Lower leg skin (tissue), 3 donors: ENCODE data around the gene PKD2.

Experiments
- CTCF ChIP-seq, 3 donors: fragments of 450-650 bp; IDR thresholded peaks; one replicate each; pipeline ENCODE4 v1.5.1; 2016; ENCODE audit warnings: antibody characterized with exemption in 3 of 3, mild to moderate bottlenecking in 3 of 3, moderate library complexity in 2 of 3
- POLR2A ChIP-seq, 2 donors: fragments of 450-650 bp; IDR thresholded peaks; one replicate each; pipeline ENCODE4 v1.6.1; 2016 to 2017; ENCODE audit warnings: antibody characterized with exemption in 2 of 2, mild to moderate bottlenecking in 1 of 2, moderate library complexity in 1 of 2

- TF ChIP-seq POLR2A (IDR thresholded peaks at IDR 0.05) = no peak
- no peak for TF ChIP-seq CTCF (IDR thresholded peaks at IDR 0.05)
These were observed 50.9 kb downstream of the PKD2 start for GRCh38 chr4:88058295-88058694.
